GM12878 (cell line): Measurements from ENCODE around the gene CNDP1. TPM values are rescaled to one million over a fixed set of nuclear protein-coding genes. Genes with fewer than 3 reads are reported as not detected.
A peak's percentile ranks its signal among the peaks of the same experiment; 100 is the strongest.

Source experiments
- ATAC-seq: fragments of 200-7000 bp; cut with Tn5 transposase; 3 replicates; pipeline ENCODE4 v1.9.1; 2020; ENCODE audit warnings: mild to moderate bottlenecking, moderate library complexity
- BruUV-seq: library from RNA; stranded (reverse); fragments of 400-500 nt; replicated peaks from 2 replicates; lab custom pipeline; 2021; lab: Mats Ljungman, UMichigan
- CTCF ChIA-PET: fragments of 300-600 bp; sonication (Branson Sonifier 250); formaldehyde crosslinking; extraction: SDS; loops from one replicate; lab custom pipeline; 2021; ENCODE audit warnings: inconsistent platforms; lab: Yijun Ruan, JAX
- POLR2A ChIA-PET: fragments of 350-600 bp; formaldehyde crosslinking; extraction: SDS; loops from one replicate; lab custom pipeline; 2021; ENCODE audit warnings: inconsistent platforms; lab: Charles Lee
- RAD21 ChIA-PET: fragments of 300-600 bp; sonication (Branson Sonifier 250); formaldehyde crosslinking; loops from one replicate; lab custom pipeline; 2023; ENCODE audit warnings: antibody characterized with exemption; ENCODE audit not compliant: unreplicated experiment; lab: Charles Lee
- SMC1A ChIA-PET: fragments of 300-600 bp; sonication (Branson Sonifier 250); formaldehyde crosslinking; loops from one replicate; lab custom pipeline; 2023; ENCODE audit not compliant: unreplicated experiment, uncharacterized antibody; lab: Charles Lee
- DNase-seq: peaks from one replicate; pipeline ENCODE4 v3.0.0-alpha.2; 2011; ENCODE audit warnings: low read depth, low spot score
- FAIRE-seq: peaks from 3 replicates; lab custom pipeline; 2011; peaks lifted over from hg19 to GRCh38; lab: Jason Lieb, UNC
- H2AFZ ChIP-seq: 2 replicates; pipeline ENCODE4 v1.6.0; 2011; ENCODE audit warnings: low read depth, low read length, control low read depth; ENCODE audit not compliant: control insufficient read depth
- H3K27ac ChIP-seq: 2 replicates; pipeline ENCODE4 v1.5.1; 2011; ENCODE audit warnings: control low read depth; ENCODE audit not compliant: control insufficient read depth, insufficient read depth
- H3K27me3 ChIP-seq, 2 experiments: replicated peaks in 1 of 2; 2 replicates each; pipeline versions ENCODE4 v1.6.0 to v1.6.1; 2011; ENCODE audit warnings: low read length in 1 of 2; ENCODE audit not compliant: control insufficient read depth in 2 of 2, insufficient read depth in 2 of 2
- H3K36me3 ChIP-seq, 2 experiments: 2 replicates each; pipeline ENCODE4 v1.5.1; 2011; ENCODE audit warnings: low read length in 1 of 2; ENCODE audit not compliant: control insufficient read depth in 2 of 2, insufficient read depth in 2 of 2
- H3K4me1 ChIP-seq: 2 replicates; pipeline ENCODE4 v1.6.1; 2011; ENCODE audit warnings: mild to moderate bottlenecking, low read length, moderate library complexity, mixed read lengths; ENCODE audit not compliant: control insufficient read depth, insufficient read depth
- H3K4me2 ChIP-seq: 2 replicates; pipeline ENCODE4 v1.6.0; 2011; ENCODE audit warnings: control low read depth; ENCODE audit not compliant: control insufficient read depth, insufficient read depth
- H3K4me3 ChIP-seq: fragments of 200-600 bp; sonication (generic); 2 replicates; pipeline ENCODE4 v1.5.1; 2016
- H3K79me2 ChIP-seq: 2 replicates; pipeline ENCODE4 v1.6.0; 2011; ENCODE audit warnings: low read length; ENCODE audit not compliant: control insufficient read depth, insufficient read depth
- H3K9ac ChIP-seq: 2 replicates; pipeline ENCODE4 v1.8.0; 2011; ENCODE audit warnings: low read length, control low read depth, mixed read lengths; ENCODE audit not compliant: control insufficient read depth, insufficient read depth
- H3K9me3 ChIP-seq: replicated peaks from 3 replicates; pipeline ENCODE4 v1.5.1; 2011; ENCODE audit warnings: mild to moderate bottlenecking, low read length; ENCODE audit not compliant: control insufficient read depth, insufficient read depth
- H4K20me1 ChIP-seq: 2 replicates; pipeline ENCODE4 v1.6.0; 2011; ENCODE audit not compliant: control insufficient read depth, insufficient read depth
- HCFC1 ChIP-seq: fragments of 150-350 bp; IDR thresholded peaks from 2 replicates; pipeline ENCODE4 v1.6.1; 2014; ENCODE audit warnings: low read length
- HDGF ChIP-seq: fragments of 450-650 bp; IDR thresholded peaks from 2 replicates; pipeline ENCODE4 v1.6.1; 2016; ENCODE audit warnings: antibody characterized with exemption
- POLR2A ChIP-seq: IDR thresholded peaks from 2 replicates; pipeline ENCODE4 v1.6.1; 2011; ENCODE audit warnings: low read depth, mild to moderate bottlenecking, low read length
- POLR2AphosphoS5 ChIP-seq: IDR thresholded peaks from 2 replicates; pipeline ENCODE4 v1.6.1; 2011; ENCODE audit warnings: mild to moderate bottlenecking, low read length, inconsistent platforms
- RAD21 ChIP-seq: IDR thresholded peaks from 2 replicates; pipeline ENCODE4 v1.6.1; 2011; ENCODE audit warnings: mild to moderate bottlenecking, low read depth, low read length, moderate library complexity; ENCODE audit not compliant: insufficient read depth
- USF1 ChIP-seq: IDR thresholded peaks from 2 replicates; pipeline ENCODE4 v1.6.1; 2011; ENCODE audit warnings: borderline replicate concordance, low read depth, mild to moderate bottlenecking, moderate library complexity, mixed read lengths, low read length; ENCODE audit not compliant: insufficient read depth; ENCODE audit errors: extremely low read length
- WGBS: methylation state at CpG from one replicate; pipeline ENCODE4 v1.1.6; 2016; ENCODE audit warnings: low lambda C conversion rate; ENCODE audit not compliant: insufficient replicate concordance, insufficient coverage; ENCODE audit errors: missing lambda C conversion rate; 5-methylcytosine and 5-hydroxymethylcytosine counted together
- in situ Hi-C: fragments of 300-500 bp; cut with MboI; formaldehyde crosslinking; loops from 9 replicates; pipeline ENCODE4 v1.14.3; 2018; ENCODE audit warnings: mixed read lengths
- intact Hi-C: fragments of 100-400 bp; cut with micrococcal nuclease; formaldehyde crosslinking; loops from one replicate; pipeline ENCODE4 v1.14.2; 2022; ENCODE audit not compliant: unreplicated experiment
- polyA plus RNA-seq, 11 experiments: library from polyadenylated mRNA; depleted of rRNA in 4 of 11; unstranded in 6 of 11; stranded (reverse) in 5 of 11; fragments of >200 nt; fragmentation: Nextera tagmentation in 4 of 11; fragmentation: Illumina TruSeq in 1 of 11; extraction: Ambion mirVana in 4 of 11; extraction: Trizol in 1 of 11; gene quantifications; 1 replicate in 1 of 11; 2 replicates in 10 of 11; pipeline versions ENCODE4 v1.2.1 to v1.2.3, GENCODE V29; 2011 to 2016; ENCODE audit warnings: inconsistent platforms in 2 of 11, missing spikeins in 2 of 11, low read depth in 1 of 11
- total RNA-seq, 4 experiments: library from RNA; depleted of rRNA in 3 of 4; stranded (reverse); fragments of >200 nt in 3 of 4; fragmentation: Illumina TruSeq in 1 of 4; extraction: Trizol in 1 of 4; gene quantifications; 2 replicates each; pipeline versions ENCODE4 v1.2.1 to v1.2.3, GENCODE V29; 2013 to 2021

The CNDP1 gene
- total and polyA plus RNA-seq, 10 of the 15 experiments (the other 5 are each of a cell fraction or from before 2014, with no cell fraction given) = 0.04 to 0.05 TPM; not detected in 8

GRCh38 chr18:74512321-74513053 lies 21.8 kb upstream of the CNDP1 start:
- intact Hi-C loops = no loop called here
- no TSS peak for BruUV-seq
- ChIA-PET SMC1A (no interaction called here), CTCF (no interaction called here), POLR2A (no interaction called here), RAD21 (no interaction called here)
- Histone ChIP-seq H3K4me3 (no peak overlapping the region), H3K79me2 (no peaks in the 10 kb centered on the region), H4K20me1 (no peaks in the 10 kb centered on the region; the same call in 1 of the 2 replicates), H3K4me1 (no peaks in the 10 kb centered on the region), H2AFZ (no peak overlapping the region), H3K27me3 (no peaks in the 10 kb centered on the region), H3K9me3 (no peaks in the 10 kb centered on the region), H3K27ac (no peak overlapping the region), H3K4me2 (no peak overlapping the region), H3K36me3 (peaks cover 47 to 50% of the 10 kb centered on the region in 2 experiments), H3K9ac (no peak overlapping the region)
- 0 out of 2 replicates have a peak, but pooled peaks have one; percentile 10 for TF ChIP-seq POLR2AphosphoS5
- TF ChIP-seq HCFC1 = no peak
- DNase-seq (no peak), ATAC-seq (no peak), FAIRE-seq (no peak)
- 98% methylated on average over 15 of the region's 15 CpGs for WGBS
- in situ Hi-C loops = no loop called here

DNA sequence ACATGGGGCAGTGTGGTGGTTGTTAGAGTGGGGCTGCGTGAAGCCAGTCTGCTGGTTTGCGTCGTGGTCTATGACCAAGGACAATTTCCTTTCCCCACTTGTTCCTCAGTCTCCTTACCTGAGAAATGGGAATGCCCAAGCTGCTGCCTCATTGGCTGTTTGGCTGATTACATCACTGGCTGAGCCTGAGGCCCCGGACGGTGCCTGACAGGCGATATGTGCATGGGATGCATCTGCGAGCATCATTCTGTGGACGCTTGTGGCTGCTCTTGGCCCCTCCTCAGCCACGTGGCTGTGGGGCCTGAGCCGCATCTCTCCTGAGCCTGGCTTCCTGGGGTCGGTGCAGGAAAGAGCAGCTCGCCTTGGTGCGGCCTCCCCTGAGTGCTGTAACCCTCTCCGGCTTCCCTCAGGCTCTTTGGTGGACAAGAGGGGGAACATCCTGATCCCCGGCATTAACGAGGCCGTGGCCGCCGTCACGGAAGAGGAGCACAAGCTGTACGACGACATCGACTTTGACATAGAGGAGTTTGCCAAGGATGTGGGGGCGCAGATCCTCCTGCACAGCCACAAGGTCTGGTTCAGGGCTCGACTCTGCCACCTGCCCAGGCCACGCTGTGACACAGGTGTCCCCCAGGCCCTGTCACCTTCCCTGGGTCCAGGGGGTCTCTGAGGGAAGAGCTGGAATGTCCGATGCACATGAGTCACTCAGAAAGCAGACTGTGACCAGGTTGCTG lies 21.0 kb upstream of the CNDP1 start:
- DNase-seq (no peak), FAIRE-seq (no peak), ATAC-seq (no peak)
- H3K4me1 ChIP-seq = no peaks in the 10 kb centered on the region
- no peaks in the 10 kb centered on the region for H3K79me2 ChIP-seq
- H3K27me3 ChIP-seq = no peaks in the 10 kb centered on the region
- no peaks in the 10 kb centered on the region; the same call in 1 of the 2 replicates for H4K20me1 ChIP-seq
- WGBS = 92% methylated on average over 26 of the region's 27 CpGs
- RAD21 ChIA-PET = no interaction called here
- no peak overlapping the region for H2AFZ ChIP-seq
- POLR2A ChIA-PET = no interaction called here
- in situ Hi-C loops (no loop called here), intact Hi-C loops (no loop called here)
- no peak overlapping the region for H3K9ac ChIP-seq
- CTCF ChIA-PET = no interaction called here
- no TSS peak for BruUV-seq
- no peak overlapping the region for H3K4me3 ChIP-seq
- H3K9me3 ChIP-seq = no peaks in the 10 kb centered on the region
- H3K27ac ChIP-seq = no peak overlapping the region
- H3K4me2 ChIP-seq = no peak overlapping the region
- SMC1A ChIA-PET = no interaction called here
- TF ChIP-seq USF1 = no peak
- no peak for TF ChIP-seq HDGF
- no peak for TF ChIP-seq RAD21
- 0 out of 2 replicates have a peak, but pooled peaks have one; percentile 52 for TF ChIP-seq POLR2A
- H3K36me3 ChIP-seq = peaks cover 44 to 46% of the 10 kb centered on the region in 2 experiments
